NCI-H187 treated with DMSO at 0.1 percent for 48 hours (cell line): ENCODE results near the gene MREG.
"Not testable (repeated sequence)": the region's sequence is repeated elsewhere in the genome, so short reads cannot be mapped to it uniquely, and the experiment has no call there.

Source experiments
- DNase-seq: peaks from one replicate; lab custom pipeline; 2025; lab: John Stamatoyannopoulos, UW

MREG gene

DNA sequence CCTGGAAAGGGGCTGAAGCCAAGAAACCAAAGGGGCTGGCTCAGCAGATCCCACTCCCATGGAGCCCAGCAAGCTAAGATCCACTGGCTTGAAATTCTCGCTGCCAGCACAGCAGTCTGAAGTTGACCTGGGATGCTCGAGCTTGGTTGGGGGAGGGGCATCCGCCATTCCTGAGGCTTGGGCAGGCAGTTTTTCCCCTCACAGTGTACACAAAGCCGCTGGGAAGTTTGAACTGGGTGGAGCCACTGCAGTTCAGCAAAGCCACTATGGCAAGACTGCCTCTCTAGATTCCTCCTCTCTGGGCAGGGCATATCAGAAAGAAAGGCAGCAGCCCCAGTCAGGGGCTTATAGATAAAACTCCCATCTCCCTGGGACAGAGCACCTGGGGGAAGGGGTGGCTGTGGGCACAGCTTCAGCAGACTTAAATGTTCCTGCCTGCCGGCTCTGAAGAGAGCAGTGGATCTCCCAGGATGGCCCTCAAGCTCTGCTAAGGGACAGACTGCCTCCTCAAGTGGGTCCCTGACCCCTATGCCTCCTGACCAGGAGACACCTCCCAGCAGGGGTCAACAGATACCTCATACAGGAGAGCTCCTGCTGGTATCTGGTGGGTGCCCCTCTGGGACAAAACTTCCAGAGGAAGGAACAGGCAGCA lies 24.7 kb downstream of the MREG start:
- not testable (repeated sequence) for DNase-seq

DNA sequence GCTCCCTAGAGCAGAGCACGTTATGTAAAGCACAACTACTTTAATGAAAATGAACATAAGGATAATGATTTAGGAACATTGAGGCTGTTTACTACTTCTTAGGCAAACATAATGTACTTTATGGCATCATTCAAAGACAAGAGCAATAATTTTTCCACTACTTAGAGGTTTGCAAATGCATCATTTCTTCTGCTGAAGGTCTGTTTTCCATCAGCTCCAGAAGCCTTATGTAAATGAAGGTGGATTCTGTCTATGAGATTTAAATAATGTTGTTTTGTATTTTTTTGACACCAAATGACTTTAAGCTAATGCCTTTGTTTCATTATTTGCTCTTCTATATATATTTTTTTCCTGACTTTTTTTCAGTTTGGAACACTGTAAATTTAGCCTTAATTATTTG lies 28.1 kb downstream of the MREG start:
- DNase-seq: no peak

DNA sequence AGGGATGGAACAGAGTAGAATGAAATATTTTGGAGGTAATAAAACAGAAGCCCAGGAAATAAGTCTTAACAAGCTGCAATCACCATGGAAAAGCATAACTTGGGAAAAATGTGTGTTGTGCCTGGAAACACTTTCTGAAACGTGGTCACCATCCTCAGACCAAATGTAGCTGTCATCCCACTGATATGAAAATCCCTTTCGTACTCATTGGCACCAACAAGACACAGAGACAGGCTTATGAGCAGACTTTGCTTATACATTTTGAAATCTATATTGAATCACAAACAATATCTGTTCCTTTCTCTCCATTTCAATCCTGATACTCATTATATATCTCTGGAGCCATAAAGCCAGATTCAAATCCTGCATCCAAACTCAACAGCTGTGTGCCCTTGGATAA lies 28.7 kb downstream of the MREG start:
- DNase-seq: no peak

DNA sequence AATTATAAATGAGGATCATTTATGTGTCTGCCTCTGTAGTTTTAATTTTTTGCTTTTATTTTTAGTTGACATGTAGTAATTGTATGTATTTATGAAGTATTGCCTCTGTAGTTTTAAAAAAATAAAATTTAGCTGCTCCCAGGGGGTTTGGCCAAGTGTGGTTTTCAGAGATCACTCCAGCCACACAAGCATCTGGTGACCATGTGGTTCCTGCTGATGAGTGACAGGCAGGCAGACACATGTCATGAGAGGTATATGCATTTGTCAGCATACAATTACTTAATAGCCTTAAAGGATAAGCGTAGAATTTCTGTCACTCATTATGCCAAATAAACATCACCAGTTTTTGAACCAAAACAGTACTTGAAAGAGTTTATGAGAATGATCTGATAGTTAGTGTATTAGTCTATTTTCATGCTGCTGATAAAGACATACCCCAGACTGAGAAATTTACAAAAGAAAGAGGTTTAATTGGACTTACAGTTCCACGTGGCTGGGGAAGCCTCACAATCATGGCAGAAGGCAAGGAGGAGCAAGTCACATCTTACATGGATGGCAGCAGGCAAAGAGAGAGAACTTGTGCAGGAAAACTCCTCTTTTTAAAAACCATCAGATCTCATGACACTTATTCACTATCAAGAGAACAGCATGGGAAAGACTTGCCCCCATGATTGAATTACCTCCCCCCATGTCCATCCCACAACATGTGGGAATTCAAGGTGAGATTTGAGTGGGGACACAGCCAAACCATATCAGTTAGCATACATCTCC lies 29.6 kb downstream of the MREG start:
- DNase-seq: no peak

DNA sequence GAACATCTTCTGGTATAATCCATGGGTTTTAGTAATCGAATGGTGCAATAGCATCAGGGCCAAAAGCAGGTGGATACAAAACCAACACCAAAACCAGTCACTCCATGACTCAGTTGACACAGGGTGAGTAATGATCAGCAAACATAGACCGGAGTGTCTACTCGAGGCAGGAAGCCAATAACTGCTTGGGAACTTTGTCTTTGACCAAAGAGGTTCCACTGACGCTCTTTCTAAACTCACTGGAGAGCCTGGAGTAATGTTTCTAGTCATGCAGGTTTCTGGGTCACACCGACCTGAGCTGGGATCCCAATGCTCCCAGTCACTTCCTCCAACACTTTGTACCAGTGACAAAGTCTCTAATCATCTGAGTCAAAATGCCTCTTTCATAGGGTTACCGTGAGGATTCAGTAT lies 30.9 kb downstream of the MREG start:
- no peak for DNase-seq

DNA sequence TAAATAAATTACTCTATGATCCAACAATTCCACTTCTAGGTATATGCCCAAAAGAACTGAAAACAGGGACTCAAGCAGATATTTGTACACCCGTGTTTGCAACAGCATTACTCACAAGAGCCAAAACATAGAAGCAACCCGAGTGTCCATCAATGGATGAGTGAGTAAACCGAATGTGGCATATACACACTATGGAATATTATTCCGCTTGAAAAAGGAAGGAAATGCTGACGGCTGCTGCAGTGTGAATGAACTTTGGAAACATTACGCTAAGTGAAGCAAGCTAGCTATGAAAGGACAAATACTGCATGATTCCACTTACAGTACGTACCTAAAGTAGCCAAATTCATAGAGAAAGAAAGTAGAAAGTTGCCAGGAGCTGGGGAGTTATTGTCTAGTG lies 32.2 kb downstream of the MREG start:
- no peak for DNase-seq

DNA sequence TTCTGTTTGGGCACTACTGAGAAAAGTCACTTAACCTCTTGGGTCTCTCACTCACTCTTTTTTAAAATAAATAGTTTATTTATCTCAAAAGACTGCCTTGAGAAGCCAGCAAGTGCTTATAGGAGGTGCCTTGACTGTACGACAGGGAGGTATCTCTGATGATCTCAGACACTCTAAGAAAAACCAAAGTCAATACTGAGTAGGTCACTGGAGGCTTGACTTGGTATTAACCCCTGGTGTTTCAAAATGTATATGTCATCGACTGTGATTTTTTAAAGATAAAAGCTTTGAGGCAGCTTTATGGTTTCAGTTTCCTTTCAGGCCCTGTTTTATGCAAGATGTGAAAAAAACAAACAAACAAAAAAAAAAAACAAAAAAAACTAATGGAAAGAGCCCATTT lies 33.7 kb downstream of the MREG start:
- no peak for DNase-seq

DNA sequence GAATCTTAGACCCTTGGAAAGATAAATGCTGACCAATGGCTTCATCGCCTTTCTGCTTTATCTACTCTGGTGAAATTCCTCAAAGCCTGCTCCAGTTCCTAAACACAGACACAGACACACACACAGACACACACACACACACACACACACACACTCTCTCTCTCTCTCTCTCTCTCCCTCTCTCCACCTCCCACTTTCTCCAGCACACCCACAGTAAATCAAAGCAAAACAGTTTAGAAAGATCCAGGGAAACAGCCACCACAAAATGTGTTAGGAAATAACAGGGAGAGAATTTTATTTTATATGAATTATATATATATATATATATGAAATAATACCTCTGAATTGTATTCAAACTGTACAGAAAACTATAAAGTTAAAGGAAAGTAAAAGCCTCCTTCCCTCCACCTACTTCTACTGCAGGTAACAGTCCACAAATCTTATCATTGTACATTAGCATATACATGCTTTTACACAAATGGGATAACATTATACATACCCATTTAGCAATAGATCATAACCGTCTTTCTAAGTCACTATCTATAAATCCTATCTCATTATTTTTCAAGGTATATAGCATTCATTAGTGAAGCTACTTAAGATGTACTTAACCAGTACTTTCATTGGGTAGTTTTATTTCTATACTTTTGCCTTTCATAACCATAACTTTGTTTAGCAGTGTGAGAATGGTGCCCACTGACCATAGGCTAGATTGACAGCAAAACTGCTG lies 38.5 kb downstream of the MREG start:
- DNase-seq: no peak

DNA sequence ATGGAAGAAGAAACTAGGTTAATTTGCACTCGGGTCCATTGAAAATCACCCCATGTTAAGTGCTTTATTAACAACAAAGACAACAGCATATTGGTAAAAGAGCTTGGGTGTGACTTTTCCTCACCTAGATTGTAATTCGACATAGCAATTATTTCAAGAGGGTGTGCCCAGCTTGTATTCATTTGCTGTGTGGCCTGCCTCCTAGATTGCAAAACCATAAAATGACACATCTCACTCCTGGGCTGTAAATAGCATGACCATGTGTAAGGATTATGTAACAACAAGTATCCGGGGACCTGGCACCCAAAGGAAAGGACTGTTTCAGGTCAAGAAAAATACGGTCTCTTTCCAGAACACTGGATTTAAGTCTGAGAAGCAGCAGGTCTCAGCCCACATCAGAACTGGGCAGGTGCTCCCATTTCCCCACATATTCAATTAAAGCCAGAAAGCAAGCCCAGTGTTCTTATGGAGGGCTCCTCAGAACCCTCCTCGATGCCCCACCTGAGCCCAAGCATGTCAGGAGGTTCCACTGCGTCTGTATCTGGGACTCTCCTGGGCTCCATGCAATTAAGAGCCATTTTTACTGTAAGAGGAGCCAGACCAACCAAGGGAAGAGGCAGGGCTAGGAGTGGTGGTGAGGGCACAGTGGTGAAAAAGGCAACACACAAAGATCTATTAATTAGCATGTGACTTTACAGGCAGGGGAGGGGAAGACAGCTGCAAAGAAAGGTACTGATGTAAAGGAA lies 39.2 kb downstream of the MREG start:
- no peak for DNase-seq

DNA sequence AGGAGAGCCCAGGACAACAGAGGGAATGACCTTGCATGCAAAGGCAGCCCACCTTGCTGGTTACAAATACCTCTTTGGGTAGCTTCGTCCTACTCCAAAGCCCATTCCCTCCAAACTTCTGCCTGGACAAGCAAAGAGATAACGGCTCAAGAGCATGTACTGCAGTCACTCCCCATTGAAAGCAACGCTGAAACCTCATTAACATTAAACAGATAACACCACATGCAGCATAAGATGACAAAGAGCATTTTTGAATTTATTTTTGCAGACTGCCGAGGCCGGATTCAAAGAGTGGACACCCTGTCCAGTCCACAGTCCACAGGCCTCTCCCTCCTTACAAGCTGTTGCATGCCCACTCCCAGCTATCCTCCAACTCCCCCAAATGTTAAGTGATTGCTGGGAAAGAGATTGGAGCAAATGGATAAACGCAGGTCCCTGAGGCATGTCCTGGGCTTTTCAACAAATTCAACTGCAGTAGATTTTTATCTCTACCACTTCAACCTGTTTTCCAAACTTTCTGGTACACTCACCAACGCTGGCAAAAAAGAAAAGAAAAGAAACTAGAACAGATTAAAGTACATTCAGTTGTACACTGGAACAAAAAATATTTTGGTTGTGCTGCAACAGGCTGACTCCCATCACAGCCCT lies 40.1 kb downstream of the MREG start:
- no peak for DNase-seq

DNA sequence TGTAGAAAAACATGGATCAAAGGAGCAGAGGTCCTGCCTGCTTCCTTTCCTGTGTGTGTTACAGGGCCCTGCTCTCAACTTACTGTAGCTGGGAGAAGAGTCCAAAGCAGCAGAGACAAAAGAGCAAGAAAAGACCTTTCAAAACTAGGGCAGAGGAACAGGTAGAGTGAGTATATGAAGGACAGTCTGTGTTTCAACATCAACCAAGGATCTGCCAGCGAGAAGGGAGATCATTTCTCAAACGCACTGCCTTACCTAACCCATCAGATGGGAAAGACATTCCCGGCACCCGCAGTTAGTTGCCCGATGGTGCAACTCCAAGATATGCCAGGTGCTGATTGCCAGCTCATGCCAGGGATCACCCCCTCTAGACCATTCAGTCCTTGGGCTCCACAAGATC lies 41.7 kb downstream of the MREG start:
- DNase-seq: no peak

DNA sequence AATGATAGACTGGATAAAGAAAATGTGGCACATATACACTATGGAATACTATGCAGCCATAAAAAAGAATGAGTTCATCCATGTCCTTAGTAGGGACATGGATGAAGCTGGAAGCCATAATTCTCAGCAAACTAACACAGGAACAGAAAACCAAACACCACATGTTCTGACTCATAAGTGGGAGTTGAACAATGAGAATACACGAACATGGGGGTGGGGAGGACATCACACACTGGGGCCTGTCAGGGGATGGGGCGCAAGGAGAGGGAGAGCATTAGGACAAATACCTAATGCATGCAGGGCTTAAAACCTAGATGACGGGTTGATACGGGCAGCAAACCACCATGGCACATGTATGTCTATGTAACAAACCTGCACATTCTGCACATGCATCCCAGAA lies 42.5 kb downstream of the MREG start:
- not testable (repeated sequence) for DNase-seq

DNA sequence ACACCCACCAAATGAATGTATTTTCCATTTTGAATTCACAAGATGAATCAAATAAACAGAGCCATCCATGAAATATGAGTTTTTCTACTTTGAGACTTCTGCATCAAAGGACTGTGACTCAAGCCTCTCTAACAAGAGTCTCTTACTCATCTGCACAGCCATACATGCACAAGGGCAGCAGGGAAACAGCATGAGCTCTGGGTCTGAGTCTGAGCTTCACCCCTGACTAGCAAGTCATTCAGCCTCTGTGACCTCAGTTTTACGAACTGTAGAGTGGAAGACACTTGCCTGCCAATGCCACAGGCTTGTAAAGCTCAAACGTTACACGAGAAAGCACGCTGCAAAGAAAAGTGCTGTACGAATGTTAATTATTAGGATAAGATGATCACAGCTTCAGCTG lies 42.9 kb downstream of the MREG start:
- DNase-seq: no peak

DNA sequence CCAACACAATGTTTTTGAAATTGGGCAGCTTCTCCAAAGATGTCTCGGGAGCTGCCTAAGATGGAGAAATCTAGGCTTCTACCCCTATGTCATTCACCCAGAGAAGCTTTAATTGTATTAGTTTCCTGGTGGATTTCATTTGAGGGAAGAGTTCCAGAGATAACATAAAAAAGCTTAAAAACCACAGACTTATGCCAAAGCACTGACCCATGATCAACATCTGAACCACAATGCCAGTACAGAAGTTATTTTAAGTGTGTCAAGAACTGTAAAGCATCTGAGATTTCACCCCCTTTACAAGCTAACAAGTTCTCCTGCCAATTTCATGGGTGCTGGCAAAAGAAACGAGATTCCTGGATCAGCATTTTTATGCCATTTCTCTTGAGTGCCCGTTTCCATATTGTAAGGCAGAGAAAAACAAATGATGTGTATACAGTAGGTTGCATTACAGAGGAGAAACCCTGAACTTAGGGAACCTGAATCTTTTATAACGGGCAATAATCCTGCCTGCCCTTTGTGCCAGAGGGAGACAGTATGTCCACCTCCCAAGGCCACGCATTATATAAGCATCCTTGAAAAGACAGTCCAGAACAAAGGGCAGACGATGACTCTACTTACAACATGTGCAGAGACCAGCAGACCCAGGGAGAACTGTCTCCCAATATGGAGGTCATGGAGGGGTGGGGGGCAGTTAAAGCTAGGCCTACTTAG lies 44.1 kb downstream of the MREG start:
- no peak for DNase-seq

DNA sequence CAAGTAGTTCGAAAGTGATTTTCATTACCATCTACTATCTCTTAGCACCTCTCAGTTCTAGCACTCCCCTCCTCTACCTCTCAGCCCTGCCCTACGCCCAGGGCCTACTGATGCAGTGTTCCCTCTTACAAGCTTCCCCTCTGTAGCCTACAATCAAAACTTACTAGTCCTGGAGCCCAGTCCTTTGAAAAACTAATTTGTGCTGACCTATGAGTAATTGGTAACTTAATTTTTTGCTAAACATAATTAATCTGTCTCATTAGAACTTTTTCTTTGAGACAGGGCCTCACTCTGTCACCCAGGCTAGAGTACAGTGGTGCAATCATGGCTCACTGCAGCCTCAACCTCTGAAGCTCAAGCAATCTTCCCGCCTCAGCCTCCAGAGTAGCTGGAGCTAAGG lies 44.9 kb downstream of the MREG start:
- DNase-seq: no peak

DNA sequence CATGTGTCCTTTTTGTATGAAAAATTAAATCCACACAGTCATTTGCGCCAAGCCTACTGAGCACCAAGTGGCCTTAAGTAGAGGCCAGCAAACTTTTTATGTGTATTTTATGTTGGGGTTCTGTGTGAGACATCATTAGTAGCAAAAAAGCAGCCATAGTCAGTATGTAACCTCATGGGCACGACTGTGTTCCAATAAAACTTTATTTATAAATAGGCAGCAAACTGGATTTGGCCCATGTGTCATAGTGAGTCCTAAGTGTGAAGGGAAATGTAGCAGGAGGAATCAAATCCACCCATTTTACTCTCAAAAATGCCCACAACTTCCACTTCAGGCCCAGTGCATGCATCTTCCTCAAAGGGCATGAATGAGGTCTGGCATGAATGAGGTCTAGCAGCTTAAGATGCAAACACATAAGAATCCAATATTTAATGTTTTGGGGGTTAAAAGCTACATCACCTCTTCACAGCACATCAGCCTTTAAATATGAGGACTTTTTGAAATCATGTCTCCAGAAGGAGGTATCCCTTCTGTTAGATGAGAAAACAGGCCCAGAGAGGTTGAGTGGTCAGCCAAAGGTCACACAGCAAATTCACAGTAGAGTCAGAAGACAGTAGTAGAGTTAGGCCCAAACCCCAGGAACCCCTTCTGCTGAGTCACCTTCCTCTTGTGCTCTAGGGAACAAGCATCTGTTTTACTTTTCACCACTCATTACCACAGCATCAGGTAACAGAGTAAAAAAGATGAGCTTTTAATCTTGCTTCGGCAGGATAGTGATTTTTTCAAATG lies 45.6 kb downstream of the MREG start:
- DNase-seq: no peak

DNA sequence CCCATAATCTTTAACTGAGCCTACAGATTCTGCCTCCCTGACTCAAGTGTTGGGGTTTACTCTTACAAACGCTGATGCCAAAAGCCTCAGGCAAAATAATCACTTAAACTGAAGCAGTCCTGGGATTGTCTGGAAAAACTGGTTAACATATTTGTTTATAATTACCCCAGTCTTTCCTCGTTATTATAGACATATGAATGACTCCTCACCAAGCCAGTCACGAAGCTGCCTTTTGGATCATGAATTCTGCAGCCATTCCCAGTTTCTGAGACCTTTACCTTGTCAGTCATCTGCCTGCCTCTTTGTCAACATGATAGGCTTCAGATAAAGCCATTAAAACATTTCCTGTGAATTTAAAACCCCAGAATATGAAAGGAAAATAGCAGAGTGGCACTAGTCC lies 46.4 kb downstream of the MREG start:
- no peak for DNase-seq

DNA sequence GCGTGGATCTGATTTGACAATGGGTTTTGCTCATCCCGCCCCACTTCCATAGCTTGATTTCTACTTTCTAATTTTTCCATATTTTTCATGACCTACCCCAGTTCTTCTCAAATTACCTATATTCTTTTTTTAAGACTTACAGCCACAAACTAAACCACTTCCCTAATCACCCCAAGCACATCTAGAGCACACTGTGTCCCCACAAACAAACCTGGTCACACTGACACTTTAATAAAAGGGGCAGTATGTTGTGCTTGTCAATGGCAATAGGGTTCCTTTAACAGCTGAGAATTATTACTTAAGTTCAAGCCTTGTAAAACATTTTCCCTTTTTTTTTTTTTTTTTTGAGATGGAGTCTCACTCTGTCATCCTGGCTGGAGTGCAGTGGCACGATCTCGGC lies 47.1 kb downstream of the MREG start:
- DNase-seq: no peak

DNA sequence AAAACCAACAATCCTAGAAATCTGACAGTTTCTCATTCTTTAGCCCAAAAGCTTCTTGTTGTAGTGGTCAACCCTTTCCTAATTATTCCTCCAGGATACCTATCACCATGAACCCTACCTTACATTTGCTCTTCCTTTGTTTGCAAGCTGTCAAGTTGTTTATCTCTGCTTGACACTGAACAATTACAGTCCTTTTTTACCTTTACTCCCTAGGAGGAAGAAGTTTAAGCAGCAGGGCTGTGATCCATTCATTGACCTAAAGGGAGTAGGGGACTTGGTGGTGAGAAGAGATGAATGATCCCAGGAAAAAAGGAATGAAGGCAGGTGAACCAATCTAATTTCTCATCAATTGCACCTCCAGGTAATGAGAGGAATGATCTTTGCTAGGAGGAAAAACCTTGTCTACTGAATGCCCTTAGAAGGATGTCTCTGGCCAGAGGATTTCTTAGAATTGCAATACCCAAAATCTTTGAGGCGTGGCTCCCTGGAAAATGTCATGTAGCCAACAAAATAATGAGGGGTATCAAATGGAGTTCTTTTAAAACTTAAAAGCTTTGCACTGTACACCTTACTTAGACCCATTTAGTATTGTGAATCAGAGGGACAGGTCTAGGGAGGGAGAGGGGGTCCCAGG lies 47.7 kb downstream of the MREG start:
- no peak for DNase-seq

DNA sequence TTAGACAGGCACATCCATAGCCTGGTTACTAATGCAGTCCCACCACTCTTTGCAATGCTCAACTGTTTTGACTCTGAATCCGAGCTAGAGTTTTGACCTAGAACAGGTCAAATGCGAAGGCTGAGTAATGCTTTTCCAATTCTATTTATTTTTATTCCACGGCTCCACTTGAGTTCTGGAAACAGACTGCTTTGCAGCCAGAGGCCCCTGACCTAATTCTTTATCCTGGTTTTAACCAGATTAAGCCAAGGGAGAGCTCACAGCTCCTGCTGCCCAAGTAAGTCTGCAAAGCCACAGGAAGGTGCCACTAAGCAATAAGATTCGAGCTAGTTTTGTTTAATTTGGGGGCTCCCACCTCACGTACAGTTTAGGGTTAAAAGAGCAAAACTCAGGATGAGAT lies 51.4 kb downstream of the MREG start:
- DNase-seq: no peak
